ENCODE results near the gene ACTRT2.

The ACTRT2 gene

GRCh38 chr1:3000671-3001470 lies 20.4 kb upstream of the ACTRT2 start:
- peaks cover 2% of the 10 kb centered on the region; the same call in 1 of the 2 replicates for H3K9me3 ChIP-seq (ENCODE audit: insufficient read depth, low read length)
- H3K9ac ChIP-seq (ENCODE audit: insufficient read length, low read depth), result no peak overlapping the region
- H3K4me3 ChIP-seq (ENCODE audit: insufficient read length, low read depth), result no peak overlapping the region
- H3K27me3 ChIP-seq (ENCODE audit: insufficient read depth, insufficient read length), result no peaks in the 10 kb centered on the region
- TF ChIP-seq YY1 (IDR thresholded peaks at IDR 0.05; ENCODE audit: insufficient read depth, insufficient read length) (no peak), ZNF274 (IDR thresholded peaks at IDR 0.05; ENCODE audit: low read depth, low read length) (no peak), SUZ12 (IDR thresholded peaks at IDR 0.05; ENCODE audit: extremely low read depth, insufficient read depth, insufficient read length) (no peak)
- no peak for DNase-seq (ENCODE audit: low read depth, low spot score)
- no peaks in the 10 kb centered on the region for H3K4me1 ChIP-seq (ENCODE audit: insufficient read depth, insufficient read length)
- no peaks in the 10 kb centered on the region for H3K36me3 ChIP-seq (ENCODE audit: insufficient read depth, insufficient read length, low read length)

GRCh38 chr1:3001471-3002348 lies 19.6 kb upstream of the ACTRT2 start:
- Histone ChIP-seq H3K9ac (ENCODE audit: insufficient read length, low read depth) (no peak overlapping the region), H3K4me3 (ENCODE audit: insufficient read length, low read depth) (no peak overlapping the region), H3K36me3 (ENCODE audit: insufficient read depth, insufficient read length, low read length) (no peaks in the 10 kb centered on the region), H3K27me3 (ENCODE audit: insufficient read depth, insufficient read length) (no peaks in the 10 kb centered on the region), H3K4me1 (ENCODE audit: insufficient read depth, insufficient read length) (no peaks in the 10 kb centered on the region), H3K9me3 (ENCODE audit: insufficient read depth, low read length) (peaks cover 9% of the 10 kb centered on the region; the same call in 1 of the 2 replicates)
- no peak for DNase-seq (ENCODE audit: low read depth, low spot score)
- TF ChIP-seq ZNF274 (IDR thresholded peaks at IDR 0.05; ENCODE audit: low read depth, low read length), result no peak
- no peak for TF ChIP-seq YY1 (IDR thresholded peaks at IDR 0.05; ENCODE audit: insufficient read depth, insufficient read length)
- TF ChIP-seq SUZ12 (IDR thresholded peaks at IDR 0.05; ENCODE audit: extremely low read depth, insufficient read depth, insufficient read length), result no peak

GRCh38 chr1:3002349-3003038 lies 18.8 kb upstream of the ACTRT2 start:
- DNase-seq (ENCODE audit: low read depth, low spot score), result no peak
- no peaks in the 10 kb centered on the region for H3K27me3 ChIP-seq (ENCODE audit: insufficient read depth, insufficient read length)
- H3K4me3 ChIP-seq (ENCODE audit: insufficient read length, low read depth), result no peak overlapping the region
- no peaks in the 10 kb centered on the region for H3K4me1 ChIP-seq (ENCODE audit: insufficient read depth, insufficient read length)
- TF ChIP-seq ZNF274 (IDR thresholded peaks at IDR 0.05; ENCODE audit: low read depth, low read length) (no peak), YY1 (IDR thresholded peaks at IDR 0.05; ENCODE audit: insufficient read depth, insufficient read length) (no peak), SUZ12 (IDR thresholded peaks at IDR 0.05; ENCODE audit: extremely low read depth, insufficient read depth, insufficient read length) (no peak)
- H3K9me3 ChIP-seq (ENCODE audit: insufficient read depth, low read length), result peaks cover 16% of the 10 kb centered on the region; the same call in 1 of the 2 replicates
- H3K36me3 ChIP-seq (ENCODE audit: insufficient read depth, insufficient read length, low read length), result no peaks in the 10 kb centered on the region
- no peak overlapping the region for H3K9ac ChIP-seq (ENCODE audit: insufficient read length, low read depth)

GRCh38 chr1:3003039-3003940 lies 18.0 kb upstream of the ACTRT2 start:
- H3K4me1 ChIP-seq (ENCODE audit: insufficient read depth, insufficient read length), result no peaks in the 10 kb centered on the region
- peaks cover 24% of the 10 kb centered on the region for H3K9me3 ChIP-seq (ENCODE audit: insufficient read depth, low read length)
- TF ChIP-seq YY1 (IDR thresholded peaks at IDR 0.05; ENCODE audit: insufficient read depth, insufficient read length) (no peak), SUZ12 (IDR thresholded peaks at IDR 0.05; ENCODE audit: extremely low read depth, insufficient read depth, insufficient read length) (no peak), ZNF274 (IDR thresholded peaks at IDR 0.05; ENCODE audit: low read depth, low read length) (no peak)
- no peak overlapping the region for H3K9ac ChIP-seq (ENCODE audit: insufficient read length, low read depth)
- no peaks in the 10 kb centered on the region for H3K27me3 ChIP-seq (ENCODE audit: insufficient read depth, insufficient read length)
- DNase-seq (ENCODE audit: low read depth, low spot score), result no peak
- H3K4me3 ChIP-seq (ENCODE audit: insufficient read length, low read depth), result no peak overlapping the region
- no peaks in the 10 kb centered on the region for H3K36me3 ChIP-seq (ENCODE audit: insufficient read depth, insufficient read length, low read length)

GRCh38 chr1:3003941-3004270 lies 17.4 kb upstream of the ACTRT2 start:
- TF ChIP-seq ZNF274 (IDR thresholded peaks at IDR 0.05; ENCODE audit: low read depth, low read length) (no peak), YY1 (IDR thresholded peaks at IDR 0.05; ENCODE audit: insufficient read depth, insufficient read length) (no peak), SUZ12 (IDR thresholded peaks at IDR 0.05; ENCODE audit: extremely low read depth, insufficient read depth, insufficient read length) (no peak)
- H3K27me3 ChIP-seq (ENCODE audit: insufficient read depth, insufficient read length), result no peaks in the 10 kb centered on the region
- no peaks in the 10 kb centered on the region for H3K36me3 ChIP-seq (ENCODE audit: insufficient read depth, insufficient read length, low read length)
- H3K9ac ChIP-seq (ENCODE audit: insufficient read length, low read depth), result no peak overlapping the region
- no peak overlapping the region for H3K4me3 ChIP-seq (ENCODE audit: insufficient read length, low read depth)
- DNase-seq (ENCODE audit: low read depth, low spot score), result no peak
- no peaks in the 10 kb centered on the region for H3K4me1 ChIP-seq (ENCODE audit: insufficient read depth, insufficient read length)
- peaks cover 31% of the 10 kb centered on the region for H3K9me3 ChIP-seq (ENCODE audit: insufficient read depth, low read length)

Data from NT2/D1 (cell line).